Activated naive CD8-positive, alpha-beta T cell treated with anti-CD3 and anti-CD28 coated beads, Interleukin-2, amount 10 ng/mL, durations not matched to agents 7 days and 5 days (primary cell): ENCODE measurements around the gene OR52W1. TPM values are rescaled to one million over a fixed set of nuclear protein-coding genes. Genes with fewer than 3 reads are reported as not detected.
A peak's percentile ranks its signal among the peaks of the same experiment; 100 is the strongest.

Experiments used
- ATAC-seq: fragments of 150-1000 bp; cut with Tn5 transposase; one replicate; pipeline ENCODE4 v1.10.0; 2021; ENCODE audit warnings: low read depth, moderate library complexity
- POLR2A ChIA-PET: fragments of 350-600 bp; sonication (Branson Sonifier 250); formaldehyde crosslinking; loops from one replicate; lab custom pipeline; 2021; ENCODE audit warnings: antibody characterized with exemption; lab: Charles Lee
- DNase-seq: peaks from one replicate; pipeline ENCODE4 v3.0.0; 2021
- H3K27ac Mint-ChIP-seq: one replicate; pipeline ENCODE4 v1.8.0; 2022; ENCODE audit warnings: mild to moderate bottlenecking, mixed read lengths
- H3K27me3 Mint-ChIP-seq: one replicate; pipeline ENCODE4 v1.8.0; 2022; ENCODE audit warnings: mild to moderate bottlenecking, moderate library complexity, mixed read lengths
- H3K36me3 Mint-ChIP-seq: one replicate; pipeline ENCODE4 v1.8.0; 2021; ENCODE audit warnings: mild to moderate bottlenecking, mixed read lengths
- H3K4me1 Mint-ChIP-seq: one replicate; pipeline ENCODE4 v1.8.0; 2021; ENCODE audit warnings: mixed read lengths
- H3K4me3 Mint-ChIP-seq: one replicate; pipeline ENCODE4 v1.8.0; 2022; ENCODE audit warnings: mild to moderate bottlenecking, moderate library complexity, mixed read lengths
- H3K9me3 Mint-ChIP-seq: one replicate; pipeline ENCODE4 v1.8.0; 2021; ENCODE audit warnings: mixed read lengths
- total RNA-seq, 2 experiments: library from RNA; stranded (reverse); gene quantifications; one replicate each; pipeline ENCODE4 v1.2.3, GENCODE V29; 2021

OR52W1 gene
- total RNA-seq, 2 experiments from 2014 or later, result not detected

DNA sequence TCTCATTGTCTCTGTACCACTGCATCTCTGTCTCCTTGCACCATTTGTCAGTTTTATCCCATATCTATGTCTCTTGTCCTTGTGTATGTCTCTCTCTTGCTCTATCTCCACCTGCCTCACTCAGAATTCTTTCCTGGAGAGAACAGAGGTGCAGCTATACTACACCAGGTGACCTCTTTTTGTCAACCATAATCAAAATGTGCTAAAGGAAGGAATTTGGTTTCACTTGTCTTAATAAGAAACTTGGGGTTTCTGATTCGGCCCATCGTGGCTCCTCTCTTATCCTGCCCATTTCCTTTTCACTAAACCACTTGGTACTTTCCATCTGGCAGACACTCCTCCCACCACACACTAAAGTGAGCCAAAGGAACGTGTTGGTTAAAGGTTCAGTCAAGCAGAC is 4.3 kb downstream of the OR52W1 start:
- no peaks in the 10 kb centered on the region for H3K27me3 Mint-ChIP-seq
- POLR2A ChIA-PET, result no interaction called here
- no peaks in the 10 kb centered on the region for H3K9me3 Mint-ChIP-seq
- ATAC-seq (peak; percentile 69), DNase-seq (no peak)
- peak overlapping the region; percentile 43 for H3K4me3 Mint-ChIP-seq
- peak overlapping the region; percentile 38 for H3K27ac Mint-ChIP-seq
- peaks cover 18% of the 10 kb centered on the region for H3K36me3 Mint-ChIP-seq
- peaks cover 38% of the 10 kb centered on the region for H3K4me1 Mint-ChIP-seq

DNA sequence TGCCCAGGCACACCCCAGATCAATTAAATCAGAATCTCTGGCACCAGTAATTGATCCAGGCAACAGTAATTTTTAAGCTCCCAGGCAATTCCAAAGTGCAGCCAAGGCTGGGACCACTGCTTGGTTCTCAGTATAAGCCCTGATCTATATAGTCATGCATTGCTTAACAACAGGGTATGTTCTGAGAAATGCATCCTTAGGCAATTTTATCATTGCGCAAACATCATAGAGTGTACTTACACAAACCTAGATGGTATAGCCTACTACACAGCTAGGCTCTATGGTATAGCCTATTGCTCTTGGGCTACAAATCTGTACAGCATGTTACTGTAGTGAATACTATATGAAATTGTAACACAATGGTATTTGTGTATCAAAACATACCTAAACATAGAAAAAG is 5.7 kb downstream of the OR52W1 start:
- Mint-ChIP-seq H3K4me3 (no peak overlapping the region), H3K36me3 (peaks cover 23% of the 10 kb centered on the region), H3K4me1 (peaks cover 36% of the 10 kb centered on the region), H3K9me3 (no peaks in the 10 kb centered on the region), H3K27me3 (no peaks in the 10 kb centered on the region), H3K27ac (no peak overlapping the region)
- ATAC-seq, result no peak
- POLR2A ChIA-PET, result no interaction called here
- DNase-seq, result no peak

DNA sequence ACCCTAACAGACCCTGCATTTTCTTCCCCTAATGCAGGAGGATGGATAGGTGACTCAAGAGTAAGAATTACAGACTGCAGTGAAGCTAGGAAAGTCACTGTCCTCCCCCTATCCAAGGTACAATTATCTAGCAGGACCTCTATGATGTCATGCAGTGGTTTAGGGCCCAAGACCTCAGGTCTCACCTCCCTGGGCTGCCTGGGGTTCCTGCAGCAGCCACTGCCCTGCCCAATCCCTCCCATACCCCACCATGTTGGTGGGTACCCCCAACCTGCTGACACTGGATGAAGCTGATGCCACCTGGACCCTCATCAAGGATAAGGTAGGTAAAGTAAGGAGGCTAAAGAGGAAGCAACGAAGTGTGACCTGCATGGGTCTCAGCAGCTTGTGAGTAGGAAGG is 6.3 kb downstream of the OR52W1 start, which contains the start of gene C11orf42:
C11orf42 (plus strand) TSS at position 192 of the 400 bp plus-strand sequence; CDS start at position 251, 59 bp downstream.
- Mint-ChIP-seq H3K27me3 (no peaks in the 10 kb centered on the region), H3K36me3 (peaks cover 21% of the 10 kb centered on the region), H3K27ac (no peak within 1 kb of the TSS), H3K4me3 (no peak within 1 kb of the TSS), H3K9me3 (no peaks in the 10 kb centered on the region), H3K4me1 (peaks cover 36% of the 10 kb centered on the region)
- POLR2A ChIA-PET, result no interaction called here
- ATAC-seq (no peak), DNase-seq (no peak)

DNA sequence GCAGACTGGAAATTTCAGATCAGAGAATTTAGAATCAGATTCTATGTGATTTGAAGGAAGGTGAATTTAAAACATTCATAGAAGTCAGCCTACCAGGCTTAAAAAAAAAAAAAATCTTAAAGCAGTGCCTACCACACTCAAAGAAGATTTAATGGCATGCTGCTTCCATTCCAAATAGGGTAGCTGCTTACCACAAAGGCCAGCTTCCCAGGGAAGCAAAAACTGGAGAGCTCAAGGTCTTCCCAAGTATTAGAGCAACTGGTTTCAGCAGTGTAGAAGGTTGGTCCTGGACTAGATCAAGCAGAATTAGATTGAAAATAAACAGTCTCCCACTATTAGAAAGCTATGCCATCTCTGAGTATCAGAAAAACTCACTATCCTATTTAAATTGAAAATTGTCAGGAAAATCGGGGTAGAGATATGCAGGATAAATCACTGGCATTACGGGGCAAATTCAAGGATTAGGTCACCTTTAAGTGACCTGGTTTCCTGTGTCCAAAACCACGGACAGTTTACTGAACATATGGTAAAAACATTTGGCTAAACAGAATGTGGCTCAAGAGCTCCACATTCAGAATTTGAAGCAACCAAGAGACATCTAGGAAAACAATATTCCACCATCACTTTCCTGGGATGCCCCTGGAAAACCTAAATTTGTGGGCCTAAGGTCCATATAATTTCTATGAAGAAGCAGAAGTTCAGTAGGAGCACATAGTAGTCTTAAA is 7.6 kb downstream of the OR52W1 start:
- peaks cover 24% of the 10 kb centered on the region for H3K36me3 Mint-ChIP-seq
- H3K9me3 Mint-ChIP-seq, result no peaks in the 10 kb centered on the region
- peaks cover 29% of the 10 kb centered on the region for H3K4me1 Mint-ChIP-seq
- DNase-seq, result no peak
- no peak for ATAC-seq
- no peak overlapping the region for H3K4me3 Mint-ChIP-seq
- no peak overlapping the region for H3K27ac Mint-ChIP-seq
- POLR2A ChIA-PET, result interaction anchor here (1.2 kb wide), 1 partner anchor 28 kb away, joined by 4 read pairs; the partner anchor contains the start of gene FHIP1B
- no peaks in the 10 kb centered on the region for H3K27me3 Mint-ChIP-seq

DNA sequence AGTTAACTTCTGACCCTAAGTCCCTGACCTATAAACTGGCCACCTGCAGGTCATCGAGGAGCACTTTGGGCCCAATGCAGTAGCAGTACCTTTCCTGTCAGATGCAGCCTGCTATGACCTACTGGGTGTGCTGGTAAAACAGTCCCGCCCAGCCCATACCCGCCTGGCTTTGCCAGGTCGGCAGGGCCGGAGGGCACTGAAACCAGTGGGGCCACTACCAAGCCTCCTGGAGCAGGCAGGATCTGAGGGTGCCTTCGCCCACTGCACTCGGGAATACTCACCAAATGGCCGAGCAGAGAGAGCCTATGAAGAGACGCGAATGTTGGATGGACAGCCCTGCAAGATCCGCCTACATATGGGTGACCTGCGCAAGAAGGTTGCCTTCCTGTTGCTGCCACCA is 10.8 kb downstream of the OR52W1 start:
- Mint-ChIP-seq H3K27ac (no peak overlapping the region), H3K4me3 (no peak overlapping the region), H3K27me3 (no peaks in the 10 kb centered on the region), H3K9me3 (no peaks in the 10 kb centered on the region), H3K4me1 (peaks cover 6% of the 10 kb centered on the region), H3K36me3 (peaks cover 9% of the 10 kb centered on the region)
- POLR2A ChIA-PET, result no interaction called here
- no peak for ATAC-seq
- DNase-seq, result no peak

DNA sequence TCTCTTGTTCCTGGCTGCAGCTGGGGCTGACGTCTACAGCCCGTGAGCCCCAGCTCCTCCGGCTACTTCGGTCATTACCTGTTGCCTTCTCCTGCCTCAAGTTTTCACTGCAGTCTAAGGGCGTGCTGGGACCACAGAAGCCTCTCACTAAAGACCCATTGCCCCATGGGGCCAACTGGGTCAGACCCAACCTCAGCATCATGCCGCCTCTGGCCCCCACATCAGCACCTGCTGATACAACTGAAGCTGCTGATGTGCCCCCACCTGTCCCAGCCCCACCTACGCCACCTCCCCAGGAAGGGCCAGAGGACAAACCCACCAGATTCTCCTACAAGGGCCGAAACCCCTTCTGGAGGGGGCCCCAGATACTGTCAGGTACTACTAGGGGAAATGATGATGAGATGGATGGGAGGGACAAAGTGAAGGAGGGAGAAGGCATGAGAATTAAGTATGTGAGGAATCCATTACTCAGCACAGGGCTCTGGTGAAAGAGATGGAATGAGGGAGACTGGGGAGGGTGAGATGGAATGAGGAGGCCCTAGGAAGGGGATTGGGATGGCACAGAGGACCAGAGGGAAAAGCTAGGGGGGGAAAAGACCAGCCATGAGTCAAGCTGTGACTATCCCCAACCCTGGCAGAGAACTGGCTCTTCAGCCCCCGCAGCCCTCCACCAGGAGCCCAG is 11.4 kb downstream of the OR52W1 start:
- H3K27ac Mint-ChIP-seq, result no peak overlapping the region
- no peaks in the 10 kb centered on the region for H3K9me3 Mint-ChIP-seq
- H3K36me3 Mint-ChIP-seq, result peaks cover 7% of the 10 kb centered on the region
- peaks cover 3% of the 10 kb centered on the region for H3K4me1 Mint-ChIP-seq
- ATAC-seq, result no peak
- POLR2A ChIA-PET, result no interaction called here
- no peak overlapping the region for H3K4me3 Mint-ChIP-seq
- DNase-seq, result no peak
- no peaks in the 10 kb centered on the region for H3K27me3 Mint-ChIP-seq

DNA sequence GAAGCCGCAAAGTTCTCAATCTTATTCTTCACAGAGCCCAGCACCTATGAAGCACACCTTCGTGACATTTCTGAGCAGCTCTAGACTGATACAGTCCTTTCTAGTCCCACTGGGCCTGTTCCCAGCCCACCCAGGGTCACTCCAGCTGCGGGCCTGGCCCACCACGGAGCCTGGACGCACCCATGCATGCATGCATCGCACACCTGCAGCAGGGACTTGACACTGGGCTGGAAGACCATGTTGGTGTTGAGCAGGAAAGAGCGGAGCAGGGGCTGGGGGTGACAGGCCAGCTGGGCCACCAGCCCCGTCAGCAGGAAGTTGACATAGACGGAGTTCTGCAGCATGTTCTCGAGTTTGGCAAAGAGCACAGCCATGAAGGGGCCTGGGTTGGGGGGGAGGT is 15.5 kb downstream of the OR52W1 start:
- Mint-ChIP-seq H3K27ac (no peak overlapping the region), H3K4me1 (peaks cover 8% of the 10 kb centered on the region), H3K4me3 (no peak overlapping the region), H3K36me3 (peaks cover 14% of the 10 kb centered on the region), H3K27me3 (no peaks in the 10 kb centered on the region), H3K9me3 (no peaks in the 10 kb centered on the region)
- POLR2A ChIA-PET, result no interaction called here
- DNase-seq (no peak), ATAC-seq (no peak)

DNA sequence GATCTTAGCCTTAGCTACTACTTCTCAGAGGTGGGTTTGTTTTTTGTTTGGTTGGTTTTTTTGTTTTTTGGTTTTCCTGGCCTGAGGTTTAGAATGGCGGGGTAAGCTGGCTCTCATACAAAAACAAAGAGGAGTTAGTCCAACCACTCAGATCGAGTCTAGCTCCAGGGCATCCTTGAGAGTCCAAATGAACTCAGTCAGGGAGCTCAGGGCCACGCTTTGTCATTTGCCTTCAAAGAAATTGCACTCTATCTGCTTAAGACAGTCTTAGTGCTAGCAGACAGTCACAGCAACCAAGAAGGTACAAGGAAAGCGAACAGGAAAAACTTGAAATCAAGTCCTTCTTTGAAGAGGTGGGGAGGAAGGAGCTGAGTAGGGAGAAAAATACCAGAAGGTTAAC is 17.5 kb downstream of the OR52W1 start:
- H3K9me3 Mint-ChIP-seq, result no peaks in the 10 kb centered on the region
- POLR2A ChIA-PET, result interaction anchor here (1.3 kb wide), 1 partner anchor 18 kb away, joined by 3 read pairs; the partner anchor contains the start of gene FHIP1B
- no peak for ATAC-seq
- peaks cover 12% of the 10 kb centered on the region for H3K4me1 Mint-ChIP-seq
- no peak overlapping the region for H3K27ac Mint-ChIP-seq
- DNase-seq, result no peak
- H3K4me3 Mint-ChIP-seq, result no peak overlapping the region
- H3K36me3 Mint-ChIP-seq, result peaks cover 19% of the 10 kb centered on the region
- H3K27me3 Mint-ChIP-seq, result no peaks in the 10 kb centered on the region

DNA sequence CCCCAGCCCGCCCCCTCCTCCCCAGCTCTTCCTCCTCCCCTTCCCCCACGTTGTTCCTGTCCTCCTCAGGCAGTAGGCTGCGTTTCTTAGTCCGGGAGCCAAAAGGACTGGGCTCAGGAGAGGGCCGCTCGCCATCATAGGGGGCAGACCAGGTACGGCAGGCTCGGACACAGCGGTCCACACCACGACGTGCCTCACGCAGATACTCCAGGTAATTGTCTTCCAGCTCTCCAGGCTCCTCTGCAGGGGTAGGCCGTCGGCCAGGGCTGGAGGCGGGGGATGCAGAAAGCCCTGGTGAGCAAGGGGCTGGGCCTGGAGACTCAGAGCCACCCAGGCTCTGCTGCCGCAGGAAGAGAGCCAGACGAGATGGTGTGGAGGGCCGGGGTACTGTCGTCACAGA is 18.7 kb downstream of the OR52W1 start:
- no peak for ATAC-seq
- H3K27me3 Mint-ChIP-seq, result no peaks in the 10 kb centered on the region
- H3K27ac Mint-ChIP-seq, result no peak overlapping the region
- H3K4me1 Mint-ChIP-seq, result peaks cover 12% of the 10 kb centered on the region
- POLR2A ChIA-PET, result no interaction called here
- no peak overlapping the region for H3K4me3 Mint-ChIP-seq
- H3K36me3 Mint-ChIP-seq, result peaks cover 25% of the 10 kb centered on the region
- H3K9me3 Mint-ChIP-seq, result no peaks in the 10 kb centered on the region
- DNase-seq, result no peak

DNA sequence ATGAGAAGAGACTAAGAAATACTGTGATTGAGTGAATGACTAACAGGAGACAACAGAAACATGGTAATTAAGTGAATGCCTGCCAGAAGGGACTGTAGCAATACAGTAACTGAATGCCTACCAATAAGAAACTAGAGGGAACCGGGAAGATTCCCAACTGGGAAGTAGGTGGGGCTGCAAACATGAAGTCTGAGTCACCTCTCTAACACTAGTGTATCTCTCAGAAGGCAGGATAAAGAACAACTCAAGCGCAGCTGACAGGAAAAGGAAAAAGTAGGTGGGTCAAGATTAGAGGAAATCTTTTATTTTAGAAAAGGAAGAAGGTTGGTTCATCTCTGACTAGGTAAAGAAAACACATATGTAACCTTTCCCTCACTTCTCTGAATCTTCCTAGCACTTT is 20.3 kb downstream of the OR52W1 start:
- H3K27me3 Mint-ChIP-seq, result no peaks in the 10 kb centered on the region
- H3K27ac Mint-ChIP-seq, result peak overlapping the region; percentile 39
- no peak overlapping the region for H3K4me3 Mint-ChIP-seq
- peaks cover 12% of the 10 kb centered on the region for H3K4me1 Mint-ChIP-seq
- H3K36me3 Mint-ChIP-seq, result peaks cover 27% of the 10 kb centered on the region
- H3K9me3 Mint-ChIP-seq, result no peaks in the 10 kb centered on the region
- ATAC-seq (no peak), DNase-seq (no peak)
- POLR2A ChIA-PET, result no interaction called here

DNA sequence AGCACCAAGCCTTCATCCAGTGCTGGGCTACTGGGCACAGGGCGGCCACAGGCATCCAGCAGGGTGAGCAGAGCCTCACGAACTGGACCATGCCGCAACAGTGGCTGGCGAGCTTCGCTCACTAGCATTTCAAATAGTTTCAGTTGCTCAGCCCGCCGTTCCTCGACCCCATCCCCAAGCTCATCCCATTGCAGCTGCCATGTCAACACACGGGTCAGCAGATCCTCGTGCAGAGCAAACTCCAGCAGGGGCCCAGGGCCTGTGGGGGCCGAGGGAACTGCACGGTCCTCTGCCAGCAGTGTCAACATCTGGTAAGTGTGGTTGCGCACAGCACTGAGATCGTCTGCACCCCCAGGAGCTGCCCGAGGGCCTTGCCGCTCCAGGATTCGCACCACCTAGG is 24.8 kb downstream of the OR52W1 start:
- Mint-ChIP-seq H3K36me3 (peaks cover 25% of the 10 kb centered on the region), H3K4me1 (peaks cover 21% of the 10 kb centered on the region), H3K27ac (no peak overlapping the region), H3K27me3 (no peaks in the 10 kb centered on the region), H3K4me3 (no peak overlapping the region), H3K9me3 (no peaks in the 10 kb centered on the region)
- ATAC-seq, result no peak
- POLR2A ChIA-PET, result no interaction called here
- no peak for DNase-seq

DNA sequence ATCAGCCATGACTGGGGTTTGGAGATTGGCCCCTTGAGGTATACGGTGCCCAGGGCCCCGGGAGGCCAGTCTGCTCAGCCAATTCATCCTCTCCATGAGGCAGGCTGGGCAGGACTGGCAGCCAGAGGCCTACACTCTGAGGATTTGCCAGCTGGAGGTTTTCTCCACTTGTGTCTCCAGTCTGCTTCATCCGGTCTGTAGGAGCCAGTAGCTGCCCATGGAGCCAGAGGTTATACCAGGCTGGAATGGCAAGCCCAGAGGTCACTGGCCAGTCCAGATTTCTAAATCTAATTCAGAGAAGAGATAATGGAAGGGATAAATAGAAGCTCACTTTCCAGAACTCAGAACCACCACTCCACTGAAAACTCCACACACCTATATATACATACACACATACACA is 25.4 kb downstream of the OR52W1 start:
- H3K27ac Mint-ChIP-seq, result no peak overlapping the region
- ATAC-seq (no peak), DNase-seq (no peak)
- H3K27me3 Mint-ChIP-seq, result no peaks in the 10 kb centered on the region
- H3K4me3 Mint-ChIP-seq, result no peak overlapping the region
- POLR2A ChIA-PET, result no interaction called here
- H3K9me3 Mint-ChIP-seq, result no peaks in the 10 kb centered on the region
- H3K4me1 Mint-ChIP-seq, result peaks cover 20% of the 10 kb centered on the region
- peaks cover 26% of the 10 kb centered on the region for H3K36me3 Mint-ChIP-seq

DNA sequence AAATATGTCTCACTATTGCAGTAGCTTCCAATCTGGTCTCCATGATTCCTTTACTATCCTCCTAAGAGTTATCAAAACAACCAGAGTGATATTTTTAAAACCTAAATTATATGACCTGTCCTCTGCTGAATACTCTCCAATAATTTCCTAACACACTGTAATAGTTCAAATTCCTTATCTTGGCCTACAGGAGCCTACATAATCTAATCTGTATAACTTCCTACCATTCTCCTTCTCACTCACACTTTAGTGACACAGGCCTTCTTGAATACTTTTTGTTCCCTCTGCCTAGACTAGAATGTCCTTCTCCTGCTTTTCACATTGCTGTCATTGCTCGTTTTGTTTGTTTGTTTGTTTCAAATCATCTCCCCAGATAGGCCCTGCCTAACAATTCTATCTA is 26.0 kb downstream of the OR52W1 start:
- DNase-seq (no peak), ATAC-seq (no peak)
- Mint-ChIP-seq H3K9me3 (no peaks in the 10 kb centered on the region), H3K4me1 (peaks cover 21% of the 10 kb centered on the region), H3K36me3 (peaks cover 26% of the 10 kb centered on the region), H3K27me3 (no peaks in the 10 kb centered on the region), H3K27ac (no peak overlapping the region), H3K4me3 (no peak overlapping the region)
- POLR2A ChIA-PET, result no interaction called here

DNA sequence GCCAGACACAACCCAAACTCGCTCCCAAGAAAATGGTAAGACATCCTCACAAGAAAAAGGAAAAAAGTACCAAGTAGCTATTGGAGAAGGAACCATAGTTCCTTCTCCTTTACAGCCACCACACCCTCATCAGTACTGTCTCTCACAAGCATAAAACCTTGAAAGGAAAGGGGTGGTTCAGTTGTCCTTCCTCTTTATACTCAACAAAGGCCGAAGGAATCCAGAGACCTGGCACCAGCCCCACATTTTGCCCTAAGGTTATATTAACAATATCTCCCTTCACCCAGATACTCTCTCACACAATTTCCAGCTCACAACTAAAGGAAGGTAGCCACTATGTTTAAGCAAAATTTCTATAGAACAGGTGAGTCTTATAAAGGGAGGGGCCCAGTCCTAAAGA is 26.9 kb downstream of the OR52W1 start:
- POLR2A ChIA-PET, result no interaction called here
- no peaks in the 10 kb centered on the region for H3K9me3 Mint-ChIP-seq
- peaks cover 22% of the 10 kb centered on the region for H3K36me3 Mint-ChIP-seq
- H3K27me3 Mint-ChIP-seq, result no peaks in the 10 kb centered on the region
- ATAC-seq (no peak), DNase-seq (no peak)
- H3K4me1 Mint-ChIP-seq, result peaks cover 30% of the 10 kb centered on the region
- H3K4me3 Mint-ChIP-seq, result no peak overlapping the region
- H3K27ac Mint-ChIP-seq, result no peak overlapping the region
